Activated CD4-positive, alpha-beta T cell treated with anti-CD3 and anti-CD28 coated beads, Interleukin-2, amount 50 U/mL, for 1 hour (primary cell): ENCODE results near the gene CRTAC1.

ENCODE experiments used
- DNase-seq: peaks from one replicate; pipeline ENCODE4 v3.0.0-alpha.2; 2020

CRTAC1 gene

GRCh38 chr10:97830064-97830463 is 200.4 kb downstream of the CRTAC1 start:
- no peak for DNase-seq

- DNase-seq: no peak
These were observed 201.7 kb downstream of the CRTAC1 start for GRCh38 chr10:97828721-97829120.

DNA sequence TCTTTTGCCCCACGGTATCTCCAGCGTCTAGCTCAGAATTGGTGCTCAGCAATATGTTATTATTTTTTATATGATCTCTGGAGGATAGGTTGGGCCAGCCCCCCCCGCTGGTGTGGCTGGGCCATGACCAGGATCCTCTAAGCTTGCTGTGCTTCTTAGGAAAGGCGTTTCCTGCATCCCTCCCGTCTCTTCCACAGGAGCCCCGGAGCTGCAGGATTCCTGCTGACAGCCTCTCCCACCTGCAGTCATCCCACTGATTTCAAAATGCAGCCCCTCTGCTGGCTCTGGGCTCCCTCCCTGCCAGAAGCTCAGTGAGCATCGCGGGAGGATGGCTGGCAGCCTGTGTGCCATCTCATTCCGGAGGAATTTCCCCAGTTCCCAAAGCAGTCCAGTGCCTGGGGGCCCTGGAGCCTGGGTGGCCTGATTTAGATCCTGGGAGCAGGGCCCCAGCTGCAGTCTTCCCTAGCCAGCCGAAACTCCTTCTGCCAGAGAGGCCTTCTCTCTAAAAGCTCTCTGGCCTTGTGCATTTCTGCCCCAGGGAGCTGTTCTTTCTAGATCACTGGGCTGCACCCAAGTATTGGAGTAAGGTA is 202.6 kb downstream of the CRTAC1 start:
- DNase-seq: no peak

DNA sequence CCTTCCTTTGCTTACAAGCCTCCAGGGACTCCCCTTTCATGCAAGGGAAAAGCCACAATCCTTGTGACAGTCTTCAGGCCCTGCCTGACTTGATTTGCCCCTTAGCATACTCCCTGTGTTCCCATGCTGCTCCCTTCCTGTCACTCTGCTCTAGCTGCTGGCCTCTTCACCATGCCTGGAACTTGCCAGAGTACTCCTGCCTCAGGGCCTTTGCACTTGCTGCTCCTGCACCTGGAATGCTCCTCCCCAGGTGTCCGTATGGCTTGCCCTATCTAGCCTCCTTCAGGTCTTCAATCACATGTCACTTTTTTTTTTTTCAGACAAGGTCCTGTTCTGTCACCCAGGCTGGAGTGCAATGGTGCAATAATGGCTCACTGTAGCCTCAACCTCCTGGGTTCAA is 203.5 kb downstream of the CRTAC1 start:
- DNase-seq: no peak

DNA sequence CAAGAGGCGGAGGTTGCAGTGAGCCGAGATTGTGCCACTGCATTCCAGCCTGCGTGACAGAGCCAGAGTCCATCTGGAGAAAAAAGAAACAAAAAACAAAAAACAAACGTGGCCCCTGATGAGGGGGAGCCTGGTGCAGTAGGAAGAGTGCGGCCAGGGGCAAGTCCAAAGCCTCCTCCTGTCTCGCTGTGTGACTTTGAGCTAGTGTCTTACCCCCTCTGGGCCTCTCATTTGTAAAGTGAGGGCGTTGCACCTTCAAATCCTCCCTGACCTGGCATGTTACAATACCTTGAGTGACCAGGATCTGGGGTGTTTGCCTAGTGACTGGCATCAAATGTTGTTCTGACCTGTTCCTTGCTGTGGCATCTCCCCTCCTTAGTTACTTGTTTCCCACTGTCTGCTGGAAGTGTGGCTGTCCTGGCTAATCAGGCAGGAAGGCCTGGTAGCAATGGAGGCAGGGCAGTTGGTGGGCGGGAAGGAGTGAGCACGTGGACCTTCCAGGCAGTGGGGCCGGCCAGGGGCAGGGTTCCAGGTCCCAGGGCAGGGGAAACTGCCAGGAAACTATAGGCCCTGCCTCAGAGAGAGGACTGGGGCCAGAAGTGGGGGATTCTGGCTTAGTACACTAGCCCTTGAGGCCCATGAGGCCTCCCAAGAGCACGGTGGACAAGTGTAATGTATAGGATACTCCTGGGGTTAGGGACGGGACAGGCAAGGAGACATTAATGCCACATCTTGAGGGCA is 205.2 kb downstream of the CRTAC1 start:
- no peak for DNase-seq

GRCh38 chr10:97823734-97824133 is 206.7 kb downstream of the CRTAC1 start:
- DNase-seq: no peak

- DNase-seq: no peak
These were observed 208.1 kb downstream of the CRTAC1 start for GRCh38 chr10:97822261-97822687.

DNA sequence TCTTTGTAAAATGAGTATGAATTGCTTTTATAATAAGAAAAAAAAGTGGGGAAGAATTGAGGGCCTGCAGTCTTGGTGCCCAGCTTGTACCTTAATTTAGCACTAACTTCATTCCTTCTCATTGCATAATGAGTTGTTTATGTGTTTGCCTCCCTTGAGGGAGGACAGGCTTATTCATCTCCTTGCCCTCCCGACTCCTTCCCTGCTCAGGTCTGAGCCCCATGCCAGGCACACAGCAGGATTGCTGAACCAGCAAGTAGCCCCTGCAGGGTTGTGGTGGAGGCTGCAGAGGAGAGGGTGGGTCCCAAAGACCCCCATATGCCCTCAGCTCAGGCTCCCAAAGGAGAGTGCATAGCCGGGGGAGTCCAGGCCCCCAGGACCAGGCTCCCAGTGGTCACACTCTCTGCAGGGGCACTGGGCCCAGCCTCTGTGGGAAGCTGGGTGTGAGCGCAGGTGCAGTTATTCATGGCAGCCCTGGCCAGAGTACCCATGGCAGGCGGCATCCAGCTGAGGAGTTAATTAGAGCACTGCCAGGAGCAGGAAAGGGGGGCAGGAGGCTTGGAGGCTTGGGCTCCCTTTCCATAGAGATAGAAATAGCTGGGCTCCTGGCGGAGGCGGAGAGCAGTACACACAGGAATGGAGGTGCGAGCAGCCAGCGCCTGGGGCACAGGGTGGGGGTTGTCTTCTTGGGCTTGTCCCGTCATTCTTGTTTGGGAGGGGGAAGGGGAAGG is 208.9 kb downstream of the CRTAC1 start:
- DNase-seq: no peak

DNA sequence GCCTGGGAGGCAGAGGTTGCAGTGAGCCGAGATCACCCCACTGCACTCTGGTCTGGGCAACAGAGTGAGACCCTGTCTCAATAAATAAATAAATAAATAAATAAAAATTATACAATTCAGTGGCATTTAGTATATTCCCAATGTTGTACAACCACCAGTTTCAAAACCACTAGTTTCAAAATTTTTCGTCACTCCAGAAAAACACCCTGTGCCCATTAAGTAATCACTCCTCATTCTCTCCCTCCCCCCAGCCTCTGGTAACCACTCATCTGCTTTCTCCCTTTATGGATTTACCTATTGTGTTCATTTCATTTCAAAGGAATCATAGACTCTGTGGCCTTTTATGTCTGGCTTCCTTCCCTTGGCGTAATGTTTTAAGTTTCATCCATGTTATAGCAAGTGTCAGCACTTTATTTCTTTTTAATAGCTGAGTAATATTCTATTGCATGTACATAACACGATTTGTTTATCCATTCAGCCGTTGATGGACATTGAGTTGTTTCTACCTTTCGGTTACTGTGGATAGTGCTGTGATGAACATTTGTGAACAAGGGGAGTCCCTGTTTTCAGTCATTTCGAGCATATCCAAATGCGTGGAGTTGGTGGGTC is 210.2 kb downstream of the CRTAC1 start:
- no peak for DNase-seq

DNA sequence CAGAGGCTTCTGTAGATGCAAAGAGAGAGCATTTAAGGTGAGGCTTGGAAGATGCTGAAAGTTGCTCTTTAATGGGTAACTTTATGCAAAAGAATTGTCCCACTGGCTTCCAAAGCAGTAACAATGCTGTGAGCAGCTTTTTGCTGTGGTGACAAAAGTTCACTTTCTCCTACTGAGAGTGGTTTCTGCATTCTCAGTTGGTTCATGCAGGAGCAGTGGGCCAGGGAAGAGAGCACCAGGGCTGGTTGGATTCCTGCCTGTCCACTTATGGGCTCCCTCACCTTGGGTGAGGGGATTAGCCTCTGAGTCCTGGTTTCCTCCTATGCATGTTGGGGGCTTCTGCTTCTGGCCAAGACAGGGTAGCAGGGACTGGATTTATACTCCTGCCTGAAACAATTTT is 211.8 kb downstream of the CRTAC1 start:
- DNase-seq: no peak

DNA sequence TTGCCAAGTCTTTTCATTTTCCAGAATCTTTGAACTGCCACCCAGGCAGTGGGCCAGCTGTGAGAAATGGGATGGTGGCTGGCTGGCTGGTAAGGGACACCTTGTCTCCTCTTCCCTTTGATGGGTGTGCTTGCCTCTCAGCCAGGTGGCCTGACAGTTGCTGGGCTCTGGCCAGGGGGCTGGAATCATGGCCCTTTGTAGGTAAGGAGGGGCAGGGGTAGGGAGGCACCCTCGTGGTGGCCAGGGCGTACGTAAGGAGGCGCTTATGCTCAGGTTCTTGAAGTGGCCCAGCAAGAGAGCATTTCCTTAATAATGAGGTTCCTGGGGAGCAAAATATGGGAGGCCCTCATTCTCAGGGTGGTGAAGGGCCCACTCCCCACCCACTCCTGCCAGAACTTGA is 213.8 kb downstream of the CRTAC1 start:
- DNase-seq: no peak
